NCI-H2081 (cell line): Measurements from ENCODE around the gene CYFIP1.
A peak's percentile ranks its signal among the peaks of the same experiment; 100 is the strongest.

Experiments used
- DNase-seq, 2 experiments: peaks; one replicate each; lab custom pipeline; 2025; lab: John Stamatoyannopoulos, UW

CYFIP1 gene

DNA sequence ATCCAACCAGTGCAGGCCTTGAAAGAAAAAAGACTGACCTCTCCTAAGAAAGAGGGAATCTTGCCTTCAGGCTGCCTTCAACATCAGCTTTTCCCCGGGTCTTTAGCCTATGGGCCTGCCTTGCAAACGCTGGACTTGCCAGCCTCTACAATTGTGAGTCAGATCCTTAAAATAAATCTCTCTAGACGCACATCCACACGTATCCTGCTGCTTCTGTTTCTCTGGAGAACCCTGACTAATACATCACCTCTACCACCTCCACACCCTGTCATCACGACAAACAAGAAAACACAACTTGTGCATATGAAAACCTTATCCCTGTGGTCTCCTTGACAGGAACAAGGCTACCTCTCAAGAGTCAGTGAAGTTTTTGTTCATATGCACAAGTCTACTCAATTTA lies 11.8 kb downstream of the CYFIP1 start:
- no peak for DNase-seq

DNA sequence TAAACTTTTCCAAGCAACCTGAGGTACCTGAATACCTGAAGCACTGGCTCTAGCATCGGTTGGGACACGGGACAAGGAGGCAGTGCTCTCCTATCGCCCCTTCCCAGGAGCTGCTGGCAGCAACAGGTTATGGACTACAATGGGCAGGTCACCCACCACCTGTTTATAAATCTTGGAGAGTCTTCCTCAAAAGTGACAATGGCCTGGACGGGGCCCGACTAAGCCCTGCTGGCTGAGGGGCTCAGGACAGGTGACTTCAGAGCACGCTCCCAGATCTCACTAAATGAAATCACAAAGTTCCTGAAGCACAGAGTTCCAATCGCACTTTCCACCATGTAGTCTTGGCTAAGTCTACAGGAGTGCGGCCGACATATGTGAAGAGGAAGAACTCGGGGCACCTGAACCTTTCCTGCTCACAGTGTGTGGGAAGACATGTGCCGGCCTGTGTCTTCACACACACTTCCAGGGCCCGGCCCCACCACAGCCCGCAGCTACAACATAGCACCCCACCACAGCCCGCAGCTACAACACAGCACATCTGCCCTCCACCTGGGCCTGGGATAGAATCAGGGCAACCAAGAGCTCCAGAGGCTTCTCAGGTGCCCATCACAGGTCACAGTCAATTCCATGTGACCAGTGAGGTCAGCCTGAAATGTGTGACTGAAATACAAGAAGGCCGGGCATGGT lies 12.9 kb downstream of the CYFIP1 start:
- DNase-seq, result no peak

DNA sequence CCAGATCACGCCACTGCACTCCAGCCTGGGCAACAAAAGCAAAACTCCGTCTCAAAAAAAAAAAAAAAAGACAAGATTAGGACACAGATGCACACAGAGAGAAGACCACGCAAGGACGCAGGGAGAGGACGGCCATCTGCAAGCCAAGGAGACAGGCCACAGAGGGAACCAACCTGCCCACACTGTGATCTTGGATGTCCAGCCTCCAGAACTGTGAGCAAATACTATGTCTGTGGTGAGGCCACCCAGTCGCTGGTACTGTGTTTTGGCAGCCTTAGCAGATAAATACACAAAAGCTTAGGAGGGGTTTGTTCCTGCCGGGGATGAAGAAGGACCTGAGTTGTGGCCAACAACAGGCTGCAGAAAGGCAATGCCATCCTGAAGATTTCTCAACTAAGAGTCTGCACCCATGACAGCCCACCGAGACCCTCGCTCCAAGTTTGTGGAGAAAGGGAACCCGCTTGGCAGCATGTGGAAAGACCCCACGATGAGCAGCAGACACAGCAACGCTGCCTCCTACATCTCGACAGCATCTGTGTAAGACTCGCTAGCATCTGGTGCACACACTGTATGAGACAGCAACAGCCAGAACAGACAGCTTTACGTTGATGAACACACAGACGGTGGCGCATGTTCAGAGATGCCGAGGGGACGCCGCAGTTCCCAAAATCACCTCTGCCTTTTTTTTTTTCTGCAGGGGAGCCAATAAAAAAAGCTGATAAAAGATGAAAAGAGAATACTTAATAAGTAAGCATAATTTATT lies 13.7 kb downstream of the CYFIP1 start:
- DNase-seq, result no peak

DNA sequence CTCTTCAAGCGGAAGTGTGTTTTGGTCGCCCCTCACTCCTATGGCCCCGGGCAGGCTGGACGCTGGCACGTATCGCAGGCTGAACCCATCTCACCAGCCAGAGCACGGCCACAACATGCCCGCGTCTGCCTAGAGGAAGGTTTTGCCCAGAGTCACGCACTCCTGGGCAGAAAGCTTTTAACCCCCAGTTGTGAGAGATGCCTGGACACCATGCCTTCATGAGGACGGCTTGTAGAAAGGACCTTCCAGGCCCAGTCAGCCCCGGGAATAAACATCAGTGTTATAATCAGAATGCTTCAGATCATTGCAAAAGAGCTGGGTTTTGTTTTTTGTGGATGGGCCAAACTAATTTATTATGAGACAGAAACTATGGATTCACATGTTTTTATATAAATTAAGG lies 16.5 kb downstream of the CYFIP1 start:
- DNase-seq, result no peak

DNA sequence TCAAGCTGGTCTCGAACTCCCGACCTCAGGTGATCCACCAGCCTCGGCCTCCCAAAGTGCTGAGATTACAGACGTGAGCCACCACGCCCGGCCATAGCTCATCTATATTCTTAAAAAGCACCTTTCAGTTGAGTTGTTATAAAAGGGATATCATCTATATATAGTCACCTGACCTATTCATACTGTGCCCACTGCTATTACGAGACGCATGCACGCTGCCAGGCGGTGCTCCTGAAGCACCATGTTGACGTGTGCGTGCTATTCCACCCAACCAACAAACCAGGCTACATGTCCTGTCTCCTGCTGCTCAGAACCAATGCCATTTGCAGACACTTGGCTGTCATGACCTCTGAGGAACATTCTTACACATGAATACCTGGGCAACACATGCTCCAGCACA lies 17.6 kb downstream of the CYFIP1 start:
- DNase-seq, result no peak

DNA sequence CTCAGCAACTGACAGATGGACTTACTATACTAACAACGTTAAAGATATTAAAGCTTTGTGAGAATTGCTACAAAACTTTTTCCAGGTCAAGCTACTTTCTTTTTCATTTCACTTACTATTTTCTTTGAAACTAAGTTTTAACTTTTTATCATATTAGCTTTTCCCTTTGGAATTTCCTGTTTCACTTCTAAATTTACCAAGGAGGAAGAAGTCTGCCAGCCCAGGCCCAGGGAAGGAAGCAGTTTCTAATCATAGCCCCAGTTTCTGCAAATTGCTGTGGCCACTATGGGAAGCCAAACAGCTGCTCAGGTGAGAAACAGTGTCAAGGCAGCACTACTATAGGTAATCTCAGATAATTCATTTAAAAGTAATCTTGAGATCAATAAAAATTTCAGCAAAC lies 18.4 kb downstream of the CYFIP1 start:
- DNase-seq, result no peak

DNA sequence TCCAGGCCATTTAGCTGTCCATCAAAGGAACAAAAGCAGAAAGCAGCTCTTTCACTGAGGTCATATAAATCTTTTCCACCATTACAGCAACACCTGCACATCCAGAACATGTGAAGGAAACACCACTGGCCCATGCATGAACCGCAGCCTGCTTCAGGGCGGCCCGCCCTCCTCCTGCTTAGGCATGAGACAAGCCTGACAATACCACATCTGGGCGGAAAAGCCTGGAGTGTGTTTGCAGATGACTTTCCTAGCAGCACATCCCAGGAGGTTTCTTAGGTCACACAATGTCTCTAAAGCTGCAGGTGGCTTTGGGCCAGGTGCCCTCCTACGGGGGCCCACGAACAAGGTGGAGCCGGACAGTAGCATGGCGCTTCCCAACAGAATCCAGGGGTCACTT lies 19.6 kb downstream of the CYFIP1 start:
- DNase-seq, result no peak

DNA sequence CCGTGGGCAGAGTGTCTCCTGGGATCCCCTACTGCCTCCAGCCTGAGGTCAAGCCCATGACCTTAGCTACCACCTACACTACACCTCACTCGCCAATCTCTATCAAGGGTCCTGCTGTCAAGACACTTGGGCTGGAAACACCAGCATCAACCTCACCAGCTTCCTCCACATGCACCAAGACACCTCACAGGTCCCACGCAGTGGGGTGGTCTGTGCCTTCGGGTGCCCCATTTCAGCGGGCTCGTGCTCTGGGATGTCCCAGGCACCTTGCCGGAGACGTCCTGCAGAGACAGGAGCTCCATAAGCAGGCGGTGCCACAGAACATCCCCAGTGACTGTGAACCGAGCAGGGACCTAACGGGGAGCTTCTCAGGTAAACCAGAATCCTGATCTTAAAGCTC lies 20.0 kb downstream of the CYFIP1 start:
- no peak for DNase-seq

DNA sequence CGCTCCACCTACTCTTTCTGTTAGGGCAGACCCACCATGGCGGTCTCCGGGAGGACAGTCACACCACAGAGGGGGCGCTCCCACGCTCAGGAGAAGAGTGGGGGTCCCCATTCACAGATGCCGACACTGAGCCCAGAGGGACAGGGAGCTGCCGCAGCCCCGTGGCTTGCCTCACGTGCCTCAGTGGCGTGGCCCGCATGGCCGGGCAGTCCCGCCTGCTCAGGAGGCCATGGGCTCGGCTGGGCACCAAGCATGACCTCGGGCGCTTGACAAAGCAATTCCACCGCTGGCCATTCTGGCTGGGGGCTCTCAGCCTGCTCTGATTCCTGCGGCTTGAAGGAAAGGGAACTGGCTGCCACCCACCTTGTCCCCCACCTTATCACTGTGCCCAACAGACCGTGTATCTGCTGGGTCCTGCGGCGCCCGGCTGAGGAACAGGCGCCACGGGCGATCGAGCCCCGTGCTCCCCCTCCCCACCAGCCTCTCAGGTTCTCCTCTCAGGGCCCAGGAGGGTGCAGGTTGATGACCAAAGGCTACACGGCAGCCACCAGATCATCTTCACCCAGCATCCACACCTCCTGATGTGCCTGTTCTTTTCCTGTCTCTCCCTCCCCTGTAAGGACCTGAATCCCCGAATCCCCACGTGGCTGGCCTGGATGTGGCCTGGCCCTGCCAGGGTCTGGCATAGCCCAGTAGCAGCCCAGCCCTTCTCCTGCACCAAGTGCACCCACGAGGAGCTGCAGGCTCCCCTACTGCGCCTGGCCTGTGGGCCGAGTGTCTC lies 20.7 kb downstream of the CYFIP1 start:
- DNase-seq, result no peak

DNA sequence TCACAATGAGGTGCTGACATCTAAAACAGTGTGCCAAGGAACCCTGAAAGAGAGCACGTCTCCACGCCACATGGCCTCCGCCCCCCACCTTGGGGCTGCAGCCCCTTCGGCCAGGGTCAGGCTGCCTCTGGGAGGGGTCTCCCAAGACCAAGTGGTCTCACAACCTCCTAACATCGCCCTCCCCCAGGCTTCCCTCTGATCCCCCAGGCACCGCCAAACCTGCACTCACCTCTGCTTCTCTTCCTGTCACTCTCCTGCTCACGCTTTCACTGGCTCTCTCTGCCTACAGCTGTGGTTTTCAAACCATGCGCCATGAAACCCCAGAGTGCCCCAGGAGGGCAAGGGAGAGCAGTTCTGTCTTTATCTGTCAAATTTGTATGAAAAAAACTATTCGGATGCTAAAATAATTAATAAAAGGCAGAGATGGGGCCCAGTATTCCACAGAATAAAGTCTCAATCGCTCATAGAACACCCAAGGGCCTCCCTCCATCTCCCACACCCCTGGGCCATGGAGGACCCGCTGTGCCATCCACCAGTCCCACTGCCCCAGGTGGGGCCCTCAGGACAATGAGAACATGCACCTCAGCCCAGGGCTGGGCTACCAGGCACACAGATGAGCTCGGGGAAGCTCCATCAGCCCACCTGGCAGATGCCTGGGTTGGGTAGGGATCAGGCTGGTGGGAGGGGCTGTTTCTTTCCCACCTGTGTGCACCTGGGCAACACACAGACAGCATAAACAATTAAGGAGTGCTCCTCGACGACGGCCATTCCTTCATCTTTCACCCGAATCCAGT lies 21.5 kb downstream of the CYFIP1 start:
- DNase-seq, result no peak

DNA sequence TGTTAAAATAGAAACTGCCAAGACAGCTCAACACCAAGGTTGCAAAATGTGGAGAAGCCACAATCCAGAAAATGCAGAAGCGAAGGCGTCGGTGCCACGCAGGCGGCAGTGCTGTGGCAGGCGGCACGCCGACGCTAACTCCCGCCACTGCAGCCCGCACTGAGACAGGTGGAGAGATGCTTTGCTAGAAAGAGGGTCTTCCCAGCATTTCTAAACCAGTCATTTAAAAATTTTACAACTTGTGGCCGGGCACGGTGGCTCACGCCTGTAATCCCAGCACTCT lies 23.2 kb downstream of the CYFIP1 start:
- no peak for DNase-seq

DNA sequence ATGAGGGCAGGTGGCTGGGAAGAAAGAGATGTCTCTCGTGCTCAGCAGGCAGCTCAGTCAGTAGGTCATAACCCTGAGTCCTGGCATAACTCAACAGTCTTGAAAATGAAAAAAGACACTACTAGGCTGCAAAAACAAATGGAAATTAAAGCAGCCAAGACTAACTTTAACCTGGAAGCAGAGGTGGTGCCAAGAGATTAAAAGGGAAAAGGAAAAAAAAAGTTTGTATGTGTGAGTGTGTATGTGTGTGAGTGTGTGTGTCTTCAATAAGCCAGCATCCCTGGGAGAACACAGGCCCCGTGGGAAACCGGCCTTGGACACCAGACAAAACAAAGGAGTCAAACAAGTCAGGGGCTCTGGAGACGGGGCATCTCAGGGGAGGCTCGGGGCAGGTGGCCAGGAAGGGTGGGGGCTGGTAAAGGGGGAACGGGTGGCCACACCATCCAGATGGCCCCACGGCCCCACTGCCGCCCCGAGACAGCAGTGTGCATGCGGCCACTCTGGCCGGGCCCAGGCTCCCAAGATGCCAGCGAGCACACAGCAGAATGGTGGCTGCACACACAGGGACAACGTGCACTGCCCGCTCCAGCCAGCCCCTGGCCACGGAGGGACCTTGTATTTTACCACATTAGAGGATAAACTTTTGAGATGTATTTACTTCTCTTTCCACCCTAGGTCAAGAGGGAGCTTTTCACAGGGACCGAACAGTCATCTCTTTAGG lies 23.8 kb downstream of the CYFIP1 start:
- DNase-seq, result no peak

DNA sequence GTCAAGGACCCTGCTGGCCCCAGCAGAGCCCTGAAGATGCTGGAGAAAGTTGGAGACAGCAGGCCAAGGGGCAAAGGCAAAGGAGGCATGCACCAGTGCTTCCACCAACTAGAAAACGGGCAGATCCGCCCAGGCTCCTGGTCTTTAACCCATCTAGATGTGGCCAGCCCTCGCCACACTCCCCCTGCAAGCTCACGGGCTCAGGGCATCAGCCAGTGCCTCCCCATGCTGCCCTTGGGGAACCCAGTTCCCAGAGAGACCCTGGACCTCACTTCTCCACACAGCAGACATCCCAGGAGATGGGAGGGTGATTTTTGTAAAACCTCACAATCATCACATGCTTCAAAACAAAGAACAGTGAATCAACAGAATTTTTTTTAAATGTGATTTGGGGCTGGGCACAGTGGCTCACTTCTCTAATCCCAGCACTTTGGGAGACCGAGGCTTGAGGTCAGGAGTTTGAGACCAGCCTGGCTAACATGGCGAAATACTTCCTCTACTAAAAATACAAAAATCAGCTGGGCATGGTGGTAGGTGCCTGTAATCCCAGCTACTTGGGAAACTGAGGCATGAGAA lies 24.5 kb downstream of the CYFIP1 start:
- DNase-seq, result no peak

DNA sequence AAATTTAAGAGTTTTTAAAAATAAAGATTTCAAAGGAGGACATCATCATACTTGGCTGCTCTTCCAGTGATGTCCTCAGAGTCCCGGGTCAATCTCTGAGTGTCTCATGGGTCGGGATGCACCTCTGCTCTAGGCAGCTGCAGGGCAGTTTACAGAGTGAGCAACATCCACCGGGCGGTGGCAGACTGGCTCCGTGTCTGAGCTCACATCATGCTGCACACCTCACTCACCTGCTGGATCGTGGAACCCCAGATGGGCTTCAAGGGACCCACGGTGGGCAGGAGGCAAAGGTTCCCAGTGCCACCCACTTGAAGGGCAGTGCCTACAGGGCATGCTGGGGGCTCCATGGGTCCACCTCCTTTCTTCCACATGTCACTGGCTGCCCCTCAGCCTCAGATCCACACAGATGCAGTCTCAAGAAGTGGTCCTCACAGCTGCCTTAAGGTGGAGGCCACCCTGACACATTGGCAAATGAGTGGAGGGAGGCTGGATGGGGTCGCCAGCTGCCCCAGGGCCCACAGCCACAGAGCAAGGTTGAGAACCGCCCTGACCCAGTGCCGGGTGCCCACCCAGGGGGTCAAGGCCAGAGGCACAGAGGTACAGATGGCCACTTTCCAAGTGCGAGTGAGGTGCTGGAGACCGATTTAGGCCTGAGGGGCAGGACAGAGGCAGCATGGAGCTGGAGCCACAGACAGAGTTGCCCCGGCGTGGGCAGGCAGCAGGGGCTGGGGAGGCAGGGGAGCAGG lies 25.2 kb downstream of the CYFIP1 start:
- DNase-seq, result no peak

DNA sequence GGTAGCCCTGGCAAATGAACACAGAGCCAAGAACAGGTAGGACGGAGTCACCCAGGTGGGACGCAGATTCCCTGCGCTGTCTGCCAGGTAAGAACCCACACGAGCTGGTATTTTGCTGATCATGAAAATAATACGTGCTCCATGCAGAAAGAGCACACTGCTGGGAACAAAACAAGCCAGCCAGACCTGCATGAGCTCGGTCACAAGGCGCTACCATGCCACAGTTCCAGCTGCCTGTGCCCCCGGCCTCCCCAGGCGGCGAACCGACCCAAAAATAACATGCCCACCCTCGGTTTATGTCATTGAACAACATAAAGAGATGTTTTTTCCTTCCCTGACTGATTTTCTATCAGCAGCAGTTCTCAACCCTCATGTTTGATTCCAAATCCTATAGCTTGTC lies 25.8 kb downstream of the CYFIP1 start:
- DNase-seq, result no peak

DNA sequence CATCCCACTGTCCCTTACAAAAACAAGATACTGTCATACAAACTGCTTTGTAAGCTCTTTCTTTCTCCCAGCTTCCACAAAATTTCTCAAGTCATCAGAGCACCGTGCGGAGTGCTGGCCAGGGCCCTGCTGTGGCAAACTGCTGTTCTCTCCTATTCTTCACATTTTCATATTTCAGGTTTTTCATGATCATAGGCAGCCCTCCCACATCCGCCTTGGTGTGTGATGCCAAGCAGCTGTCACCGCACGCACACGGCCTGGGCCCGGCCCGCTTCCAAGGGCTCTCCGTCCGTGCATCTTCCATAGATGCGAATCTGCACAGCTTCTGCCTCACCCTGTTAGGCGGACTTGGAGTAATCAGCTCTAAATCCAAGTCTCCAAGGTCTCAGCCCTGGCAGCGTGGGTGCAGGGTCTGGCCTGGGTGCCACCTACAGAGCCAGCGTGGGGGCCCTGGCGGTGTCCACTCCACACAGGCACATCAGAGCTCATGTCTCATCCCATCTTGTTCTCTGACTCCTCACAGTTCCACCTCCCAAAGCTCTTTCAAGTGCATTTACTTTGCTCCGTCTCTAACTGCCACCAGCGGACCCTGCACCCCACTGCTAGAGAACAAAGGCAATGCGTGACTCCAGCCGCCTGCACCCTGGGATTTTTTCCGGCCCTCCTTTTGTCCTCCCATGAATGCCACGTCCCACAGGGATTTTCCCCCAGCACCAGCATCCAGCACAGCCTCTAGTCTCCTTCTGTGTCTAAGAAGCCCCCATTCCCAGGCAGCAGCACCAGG lies 27.2 kb downstream of the CYFIP1 start:
- peak; percentile 28 to 46 for DNase-seq

DNA sequence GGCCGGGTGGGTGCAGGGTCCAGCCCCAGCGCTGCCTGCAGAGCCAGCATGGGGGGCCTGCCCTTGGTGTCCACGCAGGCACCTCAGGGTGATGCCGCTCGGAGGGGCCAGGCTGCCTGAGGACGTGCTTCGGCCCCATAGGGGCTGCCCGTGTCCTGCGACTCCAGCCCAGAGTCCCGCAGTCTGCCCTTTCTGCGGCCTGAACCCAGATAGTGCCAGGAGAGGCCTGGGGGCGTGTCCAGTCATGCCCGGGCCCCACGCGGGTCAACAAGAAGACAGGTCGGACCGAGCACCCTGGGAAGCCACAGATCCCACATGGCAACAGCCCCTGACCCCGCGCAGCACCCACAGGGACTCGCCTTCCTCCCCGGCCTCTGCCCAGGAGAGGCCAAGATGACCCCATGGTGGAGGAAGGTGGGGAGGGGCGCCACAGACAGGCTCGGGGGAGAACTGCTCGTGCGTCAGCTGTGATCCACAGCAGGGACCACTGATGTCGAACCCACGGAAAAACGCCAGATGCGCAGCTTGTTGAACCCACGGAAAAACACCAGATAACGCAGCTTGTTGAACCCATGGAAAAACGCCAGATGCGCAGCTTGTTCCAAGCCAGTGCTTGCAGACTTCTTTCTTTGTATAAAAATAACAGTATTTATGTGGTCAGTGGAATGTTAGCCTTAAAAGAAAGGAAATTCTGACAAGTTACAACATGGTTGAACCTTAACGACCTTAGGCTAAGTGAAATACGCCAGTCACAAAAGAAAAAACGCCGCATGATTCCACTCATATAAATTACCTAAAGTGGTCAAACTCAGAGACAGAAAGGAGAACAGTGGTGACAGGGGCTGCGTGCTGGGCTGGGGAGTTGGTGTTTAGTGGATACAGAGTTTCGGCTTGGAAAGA lies 28.5 kb downstream of the CYFIP1 start:
- DNase-seq, result no peak

DNA sequence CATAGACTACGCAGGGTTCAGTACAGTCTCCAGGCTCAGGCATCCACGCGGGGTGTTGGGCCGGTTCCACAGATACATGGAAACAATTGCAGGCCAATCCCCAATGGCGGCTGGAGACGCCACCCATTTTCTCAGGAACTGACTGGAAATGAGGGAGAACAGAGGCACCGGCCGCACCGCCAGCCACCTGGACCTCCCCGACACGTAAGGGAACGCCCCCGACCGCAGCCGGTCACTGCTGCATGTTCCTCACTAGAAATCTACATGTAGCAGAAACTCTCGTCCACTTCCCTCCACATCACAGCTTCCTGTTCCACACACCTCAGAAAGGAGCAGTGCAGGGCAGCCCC lies 29.2 kb downstream of the CYFIP1 start:
- DNase-seq, result no peak
